Type B pancreatic cell (in vitro differentiated cells): ENCODE data around the gene CAMTA1. TPM values are rescaled to one million over a fixed set of nuclear protein-coding genes. Genes with fewer than 3 reads are reported as not detected.
A peak's percentile ranks its signal among the peaks of the same experiment; 100 is the strongest.

Experiments used
- DNase-seq: peaks from one replicate; pipeline ENCODE4 v3.0.0; 2021; ENCODE audit warnings: mixed read lengths; ENCODE audit not compliant: unreplicated experiment; ENCODE audit errors: extremely low spot score
- H3K27ac Mint-ChIP-seq: 2 replicates; pipeline ENCODE4 v1.8.0; 2021; ENCODE audit warnings: mild to moderate bottlenecking, mixed read lengths
- H3K27me3 Mint-ChIP-seq: 2 replicates; pipeline ENCODE4 v1.8.0; 2021; ENCODE audit warnings: mixed read lengths
- H3K36me3 Mint-ChIP-seq: 2 replicates; pipeline ENCODE4 v1.8.0; 2021; ENCODE audit warnings: mixed read lengths
- H3K4me1 Mint-ChIP-seq: one replicate; pipeline ENCODE4 v1.8.0; 2021; ENCODE audit warnings: mixed read lengths; ENCODE audit not compliant: unreplicated experiment
- H3K4me3 Mint-ChIP-seq: 2 replicates; pipeline ENCODE4 v1.8.0; 2021; ENCODE audit warnings: mild to moderate bottlenecking, mixed read lengths
- H3K9me3 Mint-ChIP-seq: 2 replicates; pipeline ENCODE4 v1.8.0; 2021; ENCODE audit warnings: mixed read lengths
- CTCF ChIP-seq: fragments of 200-600 bp; sonication (generic); conservative IDR thresholded peaks from 2 replicates; pipeline ENCODE4 v1.5.0; 2021; ENCODE audit warnings: antibody characterized with exemption, mild to moderate bottlenecking
- total RNA-seq: library from RNA; stranded (reverse); gene quantifications from 2 replicates; pipeline ENCODE4 v1.2.1, GENCODE V29; 2021; ENCODE audit warnings: low replicate concordance

CAMTA1 gene
- total RNA-seq, 1 donor from 2014 or later = 82.5 TPM

- Mint-ChIP-seq H3K27me3 (peaks cover 18% of the 10 kb centered on the region), H3K36me3 (no peaks in the 10 kb centered on the region), H3K4me1 (peaks cover 5% of the 10 kb centered on the region), H3K4me3 (no peak overlapping the region), H3K27ac (no peak overlapping the region), H3K9me3 (no peaks in the 10 kb centered on the region)
- no peak for DNase-seq
- TF ChIP-seq CTCF = no peak
These were observed 327.9 kb downstream of the CAMTA1 start for GRCh38 chr1:7113136-7113535.

- Mint-ChIP-seq H3K9me3 (no peaks in the 10 kb centered on the region), H3K27ac (no peak overlapping the region), H3K4me1 (peaks cover 5% of the 10 kb centered on the region), H3K4me3 (no peak overlapping the region), H3K36me3 (no peaks in the 10 kb centered on the region), H3K27me3 (peaks cover 15% of the 10 kb centered on the region)
- no peak for DNase-seq
- TF ChIP-seq CTCF = no peak
These were observed 328.6 kb downstream of the CAMTA1 start for GRCh38 chr1:7113822-7114221.

GRCh38 chr1:7116001-7116400 is 330.7 kb downstream of the CAMTA1 start:
- H3K36me3 Mint-ChIP-seq = no peaks in the 10 kb centered on the region
- peaks cover 15% of the 10 kb centered on the region for H3K4me1 Mint-ChIP-seq
- TF ChIP-seq CTCF = no peak
- peaks cover 10% of the 10 kb centered on the region for H3K9me3 Mint-ChIP-seq
- H3K27me3 Mint-ChIP-seq = peaks cover 7% of the 10 kb centered on the region
- H3K27ac Mint-ChIP-seq = no peak overlapping the region
- no peak for DNase-seq
- no peak overlapping the region for H3K4me3 Mint-ChIP-seq

GRCh38 chr1:7117399-7118281 is 332.4 kb downstream of the CAMTA1 start:
- H3K36me3 Mint-ChIP-seq = no peaks in the 10 kb centered on the region
- peak overlapping the region; percentile 95 for H3K27ac Mint-ChIP-seq
- peaks cover 10% of the 10 kb centered on the region for H3K9me3 Mint-ChIP-seq
- H3K4me3 Mint-ChIP-seq = peak overlapping the region; percentile 76
- DNase-seq = no peak
- H3K27me3 Mint-ChIP-seq = peaks cover 6% of the 10 kb centered on the region
- peaks cover 15% of the 10 kb centered on the region for H3K4me1 Mint-ChIP-seq
- TF ChIP-seq CTCF = peak; percentile 65

- H3K27ac Mint-ChIP-seq = no peak overlapping the region
- peaks cover 6% of the 10 kb centered on the region for H3K27me3 Mint-ChIP-seq
- H3K9me3 Mint-ChIP-seq = peaks cover 10% of the 10 kb centered on the region
These were observed 333.9 kb downstream of the CAMTA1 start for GRCh38 chr1:7119156-7119555.

More at GRCh38 chr1:7119156-7119555, 333.9 kb downstream of the CAMTA1 start:
- TF ChIP-seq CTCF = no peak
- Mint-ChIP-seq H3K4me1 (peaks cover 15% of the 10 kb centered on the region), H3K4me3 (no peak overlapping the region), H3K36me3 (no peaks in the 10 kb centered on the region)
- DNase-seq = no peak
